Measurements from ENCODE around the gene EXOC1L.

Gene EXOC1L, protein sequence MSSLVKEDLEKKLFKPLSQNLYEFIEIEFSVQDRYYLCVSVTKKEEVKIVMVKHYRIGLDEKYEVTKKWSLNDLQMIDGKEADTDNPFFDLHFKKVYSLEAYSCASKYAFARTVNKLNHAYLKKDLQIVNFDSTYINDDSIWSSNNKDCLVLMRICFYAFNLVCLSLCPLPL
- 0 reads per million in 9 experiments for total RNA-seq

GRCh38 chr4:55819634-55820033 lies at the start of gene EXOC1L:
EXOC1L (plus strand) TSS chr4:55819790; CDS start chr4:55820027, 237 bp downstream.
- DNase-seq = no peak
- H3K9me3 Mint-ChIP-seq = no peaks in the 10 kb centered on the region
- peak; percentile 31 for ATAC-seq (replicated peaks)
- H3K27me3 Mint-ChIP-seq = peaks cover 25 to 30% of the 10 kb centered on the region in 2 donors
- no peaks in the 10 kb centered on the region for H3K36me3 Mint-ChIP-seq (ENCODE audit: insufficient read depth)
- peaks cover 5% of the 10 kb centered on the region in 2 donors for H3K4me1 Mint-ChIP-seq (ENCODE audit: low read depth in 2 of 2)
- H3K4me3 Mint-ChIP-seq = peak within 1 kb of the TSS in 1 of 2 donors; percentile 6
- H3K27ac Mint-ChIP-seq = no peak within 1 kb of the TSS

GRCh38 chr4:55770662-55771061 lies 48.9 kb upstream of the EXOC1L start:
- H3K36me3 Mint-ChIP-seq (ENCODE audit: insufficient read depth) = no peaks in the 10 kb centered on the region
- no peaks in the 10 kb centered on the region for H3K9me3 Mint-ChIP-seq
- no peak overlapping the region for H3K27ac Mint-ChIP-seq
- H3K4me1 Mint-ChIP-seq (ENCODE audit: low read depth in 2 of 2) = no peaks in the 10 kb centered on the region
- ATAC-seq (replicated peaks) (no peak), DNase-seq (no peak)
- H3K4me3 Mint-ChIP-seq = no peak overlapping the region
- peaks cover 24 to 31% of the 10 kb centered on the region in 2 donors for H3K27me3 Mint-ChIP-seq

DNA sequence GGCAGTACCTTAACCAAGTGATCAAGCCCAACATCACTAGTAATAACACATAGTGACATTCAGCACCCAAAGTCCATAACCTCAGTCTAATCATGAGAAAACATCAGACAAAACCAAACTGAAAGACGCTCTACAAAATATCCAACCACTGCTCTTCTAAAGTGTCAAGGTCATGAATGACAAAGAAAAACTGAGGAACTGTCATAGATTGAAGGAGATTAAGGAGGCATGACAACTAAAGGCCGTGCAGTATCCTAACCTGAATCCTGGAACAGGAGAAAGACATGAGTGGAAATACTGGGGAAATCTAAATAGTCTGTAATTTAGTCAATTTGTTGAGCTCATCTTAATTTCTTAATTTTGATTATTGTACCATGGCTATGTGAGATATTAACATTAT lies 38.2 kb upstream of the EXOC1L start:
- Mint-ChIP-seq H3K4me1 (ENCODE audit: low read depth in 2 of 2) (no peaks in the 10 kb centered on the region), H3K4me3 (no peak overlapping the region), H3K36me3 (ENCODE audit: insufficient read depth) (no peaks in the 10 kb centered on the region), H3K9me3 (peaks cover 0 to 2% of the 10 kb centered on the region in 2 donors), H3K27ac (no peak overlapping the region), H3K27me3 (peaks cover 16 to 24% of the 10 kb centered on the region in 2 donors)
- ATAC-seq (replicated peaks) (no peak), DNase-seq (no peak)

GRCh38 chr4:55781812-55782211 lies 37.8 kb upstream of the EXOC1L start:
- no peaks in the 10 kb centered on the region for H3K36me3 Mint-ChIP-seq (ENCODE audit: insufficient read depth)
- H3K27ac Mint-ChIP-seq = no peak overlapping the region
- H3K9me3 Mint-ChIP-seq = peaks cover 0 to 2% of the 10 kb centered on the region in 2 donors
- H3K4me1 Mint-ChIP-seq (ENCODE audit: low read depth in 2 of 2) = no peaks in the 10 kb centered on the region
- no peak overlapping the region for H3K4me3 Mint-ChIP-seq
- DNase-seq = no peak
- peaks cover 14 to 22% of the 10 kb centered on the region in 2 donors for H3K27me3 Mint-ChIP-seq
- ATAC-seq (replicated peaks) = no peak

DNA sequence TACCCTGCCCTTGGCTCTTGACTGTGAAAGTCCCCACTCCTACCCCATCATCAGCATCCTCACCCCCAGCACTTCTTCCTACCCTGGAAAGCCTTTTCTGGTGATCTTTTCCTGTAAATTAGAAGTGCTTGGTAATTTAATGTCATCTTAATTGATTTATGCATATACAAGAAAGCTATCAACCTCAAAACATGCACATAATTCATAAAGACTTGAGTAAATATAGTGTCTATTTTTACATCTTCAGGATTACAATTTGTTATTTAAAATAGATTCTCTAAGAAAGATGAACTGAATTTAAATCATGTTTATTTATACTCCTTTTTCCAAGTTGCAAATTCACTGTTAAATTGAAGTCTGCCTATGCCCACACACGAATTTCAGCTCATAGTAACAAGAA lies 36.0 kb upstream of the EXOC1L start:
- no peak for DNase-seq
- H3K4me1 Mint-ChIP-seq (ENCODE audit: low read depth in 2 of 2) = no peaks in the 10 kb centered on the region
- H3K9me3 Mint-ChIP-seq = no peaks in the 10 kb centered on the region
- no peak for ATAC-seq (replicated peaks)
- H3K27ac Mint-ChIP-seq = no peak overlapping the region
- H3K36me3 Mint-ChIP-seq (ENCODE audit: insufficient read depth) = no peaks in the 10 kb centered on the region
- no peak overlapping the region for H3K4me3 Mint-ChIP-seq
- peaks cover 6 to 10% of the 10 kb centered on the region in 2 donors for H3K27me3 Mint-ChIP-seq

DNA sequence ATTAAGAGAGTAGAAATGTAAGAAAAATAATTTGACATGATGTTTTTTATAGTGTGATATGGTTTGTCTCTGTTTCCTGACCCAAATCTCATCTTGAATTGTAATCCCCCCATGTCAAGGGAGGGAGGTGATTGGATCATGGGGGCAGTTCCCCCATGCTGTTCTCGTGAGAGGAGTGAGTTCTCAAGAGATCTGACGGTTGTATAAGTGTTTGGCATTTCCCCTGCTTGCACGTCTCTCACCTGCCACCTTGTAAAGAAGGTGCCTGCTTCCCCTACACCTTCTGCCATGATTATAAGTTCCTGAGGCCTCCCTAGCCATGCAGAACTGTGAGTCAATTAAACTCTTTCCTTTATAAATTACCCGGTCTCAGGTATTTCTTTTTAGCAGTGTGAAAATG lies 34.8 kb upstream of the EXOC1L start:
- H3K4me1 Mint-ChIP-seq (ENCODE audit: low read depth in 2 of 2) = no peaks in the 10 kb centered on the region
- DNase-seq = no peak
- H3K4me3 Mint-ChIP-seq = no peak overlapping the region
- peaks cover 7% of the 10 kb centered on the region in 2 donors for H3K27me3 Mint-ChIP-seq
- H3K36me3 Mint-ChIP-seq (ENCODE audit: insufficient read depth) = no peaks in the 10 kb centered on the region
- no peak overlapping the region for H3K27ac Mint-ChIP-seq
- no peak for ATAC-seq (replicated peaks)
- no peaks in the 10 kb centered on the region for H3K9me3 Mint-ChIP-seq

GRCh38 chr4:55791666-55792065 lies 27.9 kb upstream of the EXOC1L start:
- Mint-ChIP-seq H3K27me3 (peaks cover 34 to 68% of the 10 kb centered on the region in 2 donors), H3K4me3 (no peak overlapping the region), H3K36me3 (ENCODE audit: insufficient read depth) (no peaks in the 10 kb centered on the region), H3K27ac (no peak overlapping the region), H3K9me3 (no peaks in the 10 kb centered on the region), H3K4me1 (ENCODE audit: low read depth in 2 of 2) (peaks cover 0 to 2% of the 10 kb centered on the region in 2 donors)
- ATAC-seq (replicated peaks) = no peak
- no peak for DNase-seq

GRCh38 chr4:55793479-55793878 lies 26.1 kb upstream of the EXOC1L start:
- Mint-ChIP-seq H3K36me3 (ENCODE audit: insufficient read depth) (no peaks in the 10 kb centered on the region), H3K27ac (no peak overlapping the region), H3K4me1 (ENCODE audit: low read depth in 2 of 2) (peaks cover 0 to 2% of the 10 kb centered on the region in 2 donors), H3K9me3 (no peaks in the 10 kb centered on the region), H3K27me3 (peaks cover 48 to 80% of the 10 kb centered on the region in 2 donors), H3K4me3 (no peak overlapping the region)
- ATAC-seq (replicated peaks) = no peak
- DNase-seq = no peak

GRCh38 chr4:55794053-55794452 lies 25.5 kb upstream of the EXOC1L start:
- DNase-seq (no peak), ATAC-seq (replicated peaks) (no peak)
- Mint-ChIP-seq H3K4me1 (ENCODE audit: low read depth in 2 of 2) (peaks cover 0 to 2% of the 10 kb centered on the region in 2 donors), H3K4me3 (no peak overlapping the region), H3K27me3 (peaks cover 48 to 80% of the 10 kb centered on the region in 2 donors), H3K27ac (no peak overlapping the region), H3K9me3 (no peaks in the 10 kb centered on the region), H3K36me3 (ENCODE audit: insufficient read depth) (no peaks in the 10 kb centered on the region)

GRCh38 chr4:55795341-55795740 lies 24.2 kb upstream of the EXOC1L start:
- H3K27ac Mint-ChIP-seq = no peak overlapping the region
- no peak overlapping the region for H3K4me3 Mint-ChIP-seq
- DNase-seq (no peak), ATAC-seq (replicated peaks) (no peak)
- peaks cover 41 to 67% of the 10 kb centered on the region in 2 donors for H3K27me3 Mint-ChIP-seq
- peaks cover 0 to 2% of the 10 kb centered on the region in 2 donors for H3K4me1 Mint-ChIP-seq (ENCODE audit: low read depth in 2 of 2)
- no peaks in the 10 kb centered on the region for H3K36me3 Mint-ChIP-seq (ENCODE audit: insufficient read depth)
- no peaks in the 10 kb centered on the region for H3K9me3 Mint-ChIP-seq

- Mint-ChIP-seq H3K27me3 (peaks cover 32 to 37% of the 10 kb centered on the region in 2 donors), H3K4me3 (no peak overlapping the region), H3K4me1 (ENCODE audit: low read depth in 2 of 2) (no peaks in the 10 kb centered on the region), H3K9me3 (no peaks in the 10 kb centered on the region), H3K36me3 (ENCODE audit: insufficient read depth) (no peaks in the 10 kb centered on the region), H3K27ac (no peak overlapping the region)
- DNase-seq = no peak
- no peak for ATAC-seq (replicated peaks)
Measured at GRCh38 chr4:55801498-55801897, 18.1 kb upstream of the EXOC1L start.

- DNase-seq = no peak
- Mint-ChIP-seq H3K4me1 (ENCODE audit: low read depth in 2 of 2) (no peaks in the 10 kb centered on the region), H3K36me3 (ENCODE audit: insufficient read depth) (no peaks in the 10 kb centered on the region), H3K27ac (no peak overlapping the region), H3K9me3 (no peaks in the 10 kb centered on the region), H3K4me3 (no peak overlapping the region), H3K27me3 (peaks cover 21 to 35% of the 10 kb centered on the region in 2 donors)
- ATAC-seq (replicated peaks) = no peak
Measured at GRCh38 chr4:55807556-55807955, 12.0 kb upstream of the EXOC1L start.

DNA sequence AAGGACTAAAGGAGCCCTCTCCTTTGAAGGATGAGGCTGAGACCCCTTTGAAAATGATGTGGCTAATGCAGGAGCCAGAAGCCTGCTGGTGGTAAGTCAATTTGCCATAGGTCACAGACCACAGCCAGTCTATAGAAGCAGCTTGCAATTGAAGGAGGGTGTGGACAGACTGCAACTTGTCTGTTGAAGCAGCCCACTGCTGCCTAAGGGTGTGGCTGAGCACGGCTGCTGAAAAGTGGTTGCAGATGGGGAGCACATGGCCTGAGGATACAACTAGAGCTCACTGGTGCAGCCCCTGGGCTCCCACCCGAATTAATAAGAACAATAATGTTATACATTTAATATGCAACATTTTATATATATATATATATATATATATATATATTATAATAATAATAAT lies 11.4 kb upstream of the EXOC1L start:
- DNase-seq = no peak
- Mint-ChIP-seq H3K27ac (no peak overlapping the region), H3K27me3 (peaks cover 19 to 31% of the 10 kb centered on the region in 2 donors), H3K36me3 (ENCODE audit: insufficient read depth) (no peaks in the 10 kb centered on the region), H3K4me3 (no peak overlapping the region), H3K4me1 (ENCODE audit: low read depth in 2 of 2) (no peaks in the 10 kb centered on the region), H3K9me3 (no peaks in the 10 kb centered on the region)
- ATAC-seq (replicated peaks) = no peak

DNA sequence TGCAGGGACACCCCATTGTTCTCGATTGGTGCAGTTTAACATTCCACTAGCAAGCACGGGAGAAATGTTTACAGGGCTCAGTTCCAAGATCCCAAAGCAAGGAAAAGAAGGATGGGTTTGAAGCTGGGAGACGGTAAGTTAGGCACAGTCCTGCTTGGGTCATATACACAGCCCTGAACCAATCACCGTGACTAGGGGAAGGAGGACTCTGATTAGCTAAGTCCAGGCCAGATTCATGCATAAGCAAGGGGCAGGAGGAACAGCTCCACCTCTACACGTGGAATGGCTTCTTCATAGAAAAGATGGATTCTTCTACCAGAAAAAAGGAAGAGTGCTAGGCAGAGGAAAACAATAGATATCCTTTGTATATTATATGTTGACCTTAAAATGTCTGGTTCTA lies 11.0 kb upstream of the EXOC1L start:
- peaks cover 16 to 27% of the 10 kb centered on the region in 2 donors for H3K27me3 Mint-ChIP-seq
- no peak overlapping the region for H3K4me3 Mint-ChIP-seq
- H3K9me3 Mint-ChIP-seq = no peaks in the 10 kb centered on the region
- no peaks in the 10 kb centered on the region for H3K36me3 Mint-ChIP-seq (ENCODE audit: insufficient read depth)
- H3K4me1 Mint-ChIP-seq (ENCODE audit: low read depth in 2 of 2) = no peaks in the 10 kb centered on the region
- no peak overlapping the region for H3K27ac Mint-ChIP-seq
- DNase-seq = no peak
- ATAC-seq (replicated peaks) = no peak
